ENCODE measurements around the gene NDEL1.
A peak's percentile ranks its signal among the peaks of the same experiment; 100 is the strongest.

The NDEL1 gene

GRCh38 chr17:8488901-8489300 lies 53.2 kb downstream of the NDEL1 start:
- Histone ChIP-seq H2AK5ac (ENCODE audit: low read length, severe bottlenecking) (no peak overlapping the region), H3K4ac (ENCODE audit: low read depth in 1 of 2, low read length in 2 of 2) (no peak overlapping the region), H2BK12ac (ENCODE audit: low read length in 2 of 2) (no peak overlapping the region), H4K91ac (ENCODE audit: low read length) (no peak overlapping the region), H2BK5ac (ENCODE audit: low read depth, low read length, poor library complexity, severe bottlenecking) (no peak overlapping the region), H3K79me1 (replicated peaks; ENCODE audit: low read length, poor library complexity, severe bottlenecking) (peaks cover 21% of the 10 kb centered on the region), H2BK15ac (ENCODE audit: low read depth, poor library complexity, severe bottlenecking) (no peak overlapping the region), H3K4me2 (ENCODE audit: low read length, poor library complexity, severe bottlenecking) (no peak overlapping the region), H3K27me3 (ENCODE audit: control insufficient read depth in 1 of 2, insufficient read depth in 1 of 2, low read length in 2 of 2) (no peaks in the 10 kb centered on the region), H3K27ac (ENCODE audit: low read length, poor library complexity, severe bottlenecking) (peak overlapping the region; percentile 75), H2AFZ (ENCODE audit: low read depth, low read length) (no peak overlapping the region), H2BK120ac (ENCODE audit: low read depth, low read length) (no peak overlapping the region), H3K23ac (ENCODE audit: low read length in 2 of 2) (no peak overlapping the region), H3K18ac (ENCODE audit: low read depth in 1 of 2, low read length in 2 of 2) (no peak overlapping the region), H3K9ac (ENCODE audit: low read length) (peak overlapping the region; percentile 59), H3K4me3 (ENCODE audit: insufficient read depth in 1 of 2, low read depth in 1 of 2, low read length in 2 of 2) (no peak overlapping the region), H3K36me3 (ENCODE audit: control insufficient read depth in 1 of 2, insufficient read depth in 2 of 2, low read depth in 1 of 2, low read length in 2 of 2) (peaks cover 62 to 80% of the 10 kb centered on the region in 2 experiments), H3K14ac (ENCODE audit: low read length in 2 of 2) (no peak overlapping the region), H4K8ac (ENCODE audit: low read length) (no peak overlapping the region), H3K9me3 (ENCODE audit: control insufficient read depth, low read length) (peaks cover 27% of the 10 kb centered on the region), H3K4me1 (ENCODE audit: control insufficient read depth, insufficient read depth, low read depth, low read length) (peaks cover 7% of the 10 kb centered on the region)
- DNase-seq: peak; percentile 93
- 33% methylated on average over 1 of the region's 4 CpGs for WGBS

DNA sequence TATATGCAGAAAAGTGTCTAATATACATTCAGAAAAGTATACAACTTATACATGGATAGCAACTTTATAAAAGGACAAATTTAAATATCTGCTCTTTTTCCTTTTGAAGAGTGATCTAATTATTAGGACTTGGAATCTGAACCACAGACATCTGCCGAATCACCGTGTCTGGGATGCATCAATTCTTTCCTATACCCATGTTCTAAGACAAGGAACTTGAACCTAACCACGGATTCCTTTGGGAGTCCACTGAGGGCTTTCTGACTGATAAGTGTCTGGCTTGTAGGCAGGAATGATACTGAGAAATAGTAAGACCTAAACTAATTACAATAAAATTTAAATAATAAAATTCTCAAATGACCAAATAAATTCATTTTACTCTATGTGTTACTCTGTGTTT lies 54.2 kb downstream of the NDEL1 start:
- peaks cover 7% of the 10 kb centered on the region for H3K4me1 ChIP-seq (ENCODE audit: control insufficient read depth, insufficient read depth, low read depth, low read length)
- no peak overlapping the region for H4K8ac ChIP-seq (ENCODE audit: low read length)
- no peak overlapping the region for H2BK12ac ChIP-seq (ENCODE audit: low read length in 2 of 2)
- H3K79me1 ChIP-seq (replicated peaks; ENCODE audit: low read length, poor library complexity, severe bottlenecking): peaks cover 21% of the 10 kb centered on the region
- H3K14ac ChIP-seq (ENCODE audit: low read length in 2 of 2): no peak overlapping the region
- H3K4me3 ChIP-seq (ENCODE audit: insufficient read depth in 1 of 2, low read depth in 1 of 2, low read length in 2 of 2): no peak overlapping the region
- no peak overlapping the region for H3K23ac ChIP-seq (ENCODE audit: low read length in 2 of 2)
- H2AFZ ChIP-seq (ENCODE audit: low read depth, low read length): no peak overlapping the region
- no peak overlapping the region for H3K27ac ChIP-seq (ENCODE audit: low read length, poor library complexity, severe bottlenecking)
- peaks cover 70 to 78% of the 10 kb centered on the region in 2 experiments for H3K36me3 ChIP-seq (ENCODE audit: control insufficient read depth in 1 of 2, insufficient read depth in 2 of 2, low read depth in 1 of 2, low read length in 2 of 2)
- 86% methylated on average over 2 of the region's 3 CpGs for WGBS
- no peak overlapping the region for H2AK5ac ChIP-seq (ENCODE audit: low read length, severe bottlenecking)
- no peaks in the 10 kb centered on the region for H3K27me3 ChIP-seq (ENCODE audit: control insufficient read depth in 1 of 2, insufficient read depth in 1 of 2, low read length in 2 of 2)
- H2BK120ac ChIP-seq (ENCODE audit: low read depth, low read length): no peak overlapping the region
- H3K18ac ChIP-seq (ENCODE audit: low read depth in 1 of 2, low read length in 2 of 2): no peak overlapping the region
- no peak overlapping the region for H2BK15ac ChIP-seq (ENCODE audit: low read depth, poor library complexity, severe bottlenecking)
- no peak overlapping the region for H4K91ac ChIP-seq (ENCODE audit: low read length)
- peaks cover 17% of the 10 kb centered on the region for H3K9me3 ChIP-seq (ENCODE audit: control insufficient read depth, low read length)
- no peak overlapping the region for H3K4ac ChIP-seq (ENCODE audit: low read depth in 1 of 2, low read length in 2 of 2)
- H3K4me2 ChIP-seq (ENCODE audit: low read length, poor library complexity, severe bottlenecking): no peak overlapping the region
- H3K9ac ChIP-seq (ENCODE audit: low read length): no peak overlapping the region
- no peak overlapping the region for H2BK5ac ChIP-seq (ENCODE audit: low read depth, low read length, poor library complexity, severe bottlenecking)
- peak; percentile 26 for DNase-seq

GRCh38 chr17:8490256-8491023 lies 54.8 kb downstream of the NDEL1 start:
- no peak overlapping the region for H3K4me3 ChIP-seq (ENCODE audit: insufficient read depth in 1 of 2, low read depth in 1 of 2, low read length in 2 of 2)
- no peak overlapping the region for H4K8ac ChIP-seq (ENCODE audit: low read length)
- no peak overlapping the region for H3K14ac ChIP-seq (ENCODE audit: low read length in 2 of 2)
- H3K23ac ChIP-seq (ENCODE audit: low read length in 2 of 2): no peak overlapping the region
- H3K9me3 ChIP-seq (ENCODE audit: control insufficient read depth, low read length): peaks cover 12% of the 10 kb centered on the region
- no peak overlapping the region for H2BK12ac ChIP-seq (ENCODE audit: low read length in 2 of 2)
- no peak overlapping the region for H3K9ac ChIP-seq (ENCODE audit: low read length)
- no peak overlapping the region for H3K4ac ChIP-seq (ENCODE audit: low read depth in 1 of 2, low read length in 2 of 2)
- peaks cover 70 to 78% of the 10 kb centered on the region in 2 experiments for H3K36me3 ChIP-seq (ENCODE audit: control insufficient read depth in 1 of 2, insufficient read depth in 2 of 2, low read depth in 1 of 2, low read length in 2 of 2)
- H2BK120ac ChIP-seq (ENCODE audit: low read depth, low read length): no peak overlapping the region
- peaks cover 21% of the 10 kb centered on the region for H3K79me1 ChIP-seq (replicated peaks; ENCODE audit: low read length, poor library complexity, severe bottlenecking)
- no peak overlapping the region for H2BK15ac ChIP-seq (ENCODE audit: low read depth, poor library complexity, severe bottlenecking)
- no peak overlapping the region for H3K4me2 ChIP-seq (ENCODE audit: low read length, poor library complexity, severe bottlenecking)
- H2AFZ ChIP-seq (ENCODE audit: low read depth, low read length): no peak overlapping the region
- no peak overlapping the region for H3K18ac ChIP-seq (ENCODE audit: low read depth in 1 of 2, low read length in 2 of 2)
- H3K27ac ChIP-seq (ENCODE audit: low read length, poor library complexity, severe bottlenecking): no peak overlapping the region
- 95% methylated on average over 17 of the region's 17 CpGs for WGBS
- H2AK5ac ChIP-seq (ENCODE audit: low read length, severe bottlenecking): no peak overlapping the region
- H2BK5ac ChIP-seq (ENCODE audit: low read depth, low read length, poor library complexity, severe bottlenecking): no peak overlapping the region
- peaks cover 7% of the 10 kb centered on the region for H3K4me1 ChIP-seq (ENCODE audit: control insufficient read depth, insufficient read depth, low read depth, low read length)
- no peak for DNase-seq
- H4K91ac ChIP-seq (ENCODE audit: low read length): no peak overlapping the region
- no peaks in the 10 kb centered on the region for H3K27me3 ChIP-seq (ENCODE audit: control insufficient read depth in 1 of 2, insufficient read depth in 1 of 2, low read length in 2 of 2)

DNA sequence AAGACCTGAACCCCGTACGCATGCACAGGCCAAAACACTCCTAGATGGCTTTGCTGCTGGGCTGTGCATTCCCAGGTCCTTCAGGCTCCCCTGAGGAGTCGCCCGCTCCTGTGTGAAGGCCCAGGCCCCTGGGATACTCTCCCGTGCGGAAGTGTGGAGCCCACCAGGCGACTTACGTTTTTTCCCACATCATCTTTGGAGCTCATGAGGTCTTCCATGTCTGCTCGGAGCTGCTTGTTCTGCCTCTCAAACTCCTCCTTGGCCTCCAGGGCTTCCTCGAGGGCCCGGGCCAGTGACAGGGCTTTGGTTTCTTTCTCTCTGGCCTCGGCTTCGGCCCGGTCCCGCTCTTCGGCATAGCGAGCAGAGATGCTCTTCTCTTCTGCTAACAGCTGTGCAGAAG lies 56.4 kb downstream of the NDEL1 start:
- H3K36me3 ChIP-seq (ENCODE audit: control insufficient read depth in 1 of 2, insufficient read depth in 2 of 2, low read depth in 1 of 2, low read length in 2 of 2): peaks cover 75 to 80% of the 10 kb centered on the region in 2 experiments
- no peak overlapping the region for H3K23ac ChIP-seq (ENCODE audit: low read length in 2 of 2)
- peaks cover 22% of the 10 kb centered on the region for H3K79me1 ChIP-seq (replicated peaks; ENCODE audit: low read length, poor library complexity, severe bottlenecking)
- H2BK15ac ChIP-seq (ENCODE audit: low read depth, poor library complexity, severe bottlenecking): no peak overlapping the region
- H3K4me2 ChIP-seq (ENCODE audit: low read length, poor library complexity, severe bottlenecking): no peak overlapping the region
- no peak overlapping the region for H2AFZ ChIP-seq (ENCODE audit: low read depth, low read length)
- H2BK120ac ChIP-seq (ENCODE audit: low read depth, low read length): no peak overlapping the region
- H4K91ac ChIP-seq (ENCODE audit: low read length): no peak overlapping the region
- H3K4me1 ChIP-seq (ENCODE audit: control insufficient read depth, insufficient read depth, low read depth, low read length): peaks cover 7% of the 10 kb centered on the region
- over 99% methylated on average over 17 of the region's 17 CpGs for WGBS
- no peak overlapping the region for H3K4me3 ChIP-seq (ENCODE audit: insufficient read depth in 1 of 2, low read depth in 1 of 2, low read length in 2 of 2)
- H3K27ac ChIP-seq (ENCODE audit: low read length, poor library complexity, severe bottlenecking): no peak overlapping the region
- H2BK12ac ChIP-seq (ENCODE audit: low read length in 2 of 2): no peak overlapping the region
- H3K9ac ChIP-seq (ENCODE audit: low read length): no peak overlapping the region
- H3K27me3 ChIP-seq (ENCODE audit: control insufficient read depth in 1 of 2, insufficient read depth in 1 of 2, low read length in 2 of 2): no peaks in the 10 kb centered on the region
- no peak overlapping the region for H2BK5ac ChIP-seq (ENCODE audit: low read depth, low read length, poor library complexity, severe bottlenecking)
- no peak overlapping the region for H3K18ac ChIP-seq (ENCODE audit: low read depth in 1 of 2, low read length in 2 of 2)
- H2AK5ac ChIP-seq (ENCODE audit: low read length, severe bottlenecking): no peak overlapping the region
- no peak for DNase-seq
- no peak overlapping the region for H3K4ac ChIP-seq (ENCODE audit: low read depth in 1 of 2, low read length in 2 of 2)
- peaks cover 6% of the 10 kb centered on the region for H3K9me3 ChIP-seq (ENCODE audit: control insufficient read depth, low read length)
- H4K8ac ChIP-seq (ENCODE audit: low read length): no peak overlapping the region
- H3K14ac ChIP-seq (ENCODE audit: low read length in 2 of 2): no peak overlapping the region

Data from mesenchymal stem cell (in vitro differentiated cells and primary cell).